Activated CD8-positive, alpha-beta memory T cell treated with anti-CD3 and anti-CD28 coated beads for 1 hour (primary cell): ENCODE results near the gene GTPBP3.

ENCODE experiments used
- DNase-seq, 2 donors: peaks; one replicate each; pipeline ENCODE4 v3.0.0-alpha.2; 2020; ENCODE audit warnings: low read depth in 1 of 2; ENCODE audit errors: extremely low read depth in 1 of 2

Gene GTPBP3

GRCh38 chr19:17309198-17309964 lies 28.0 kb upstream of the GTPBP3 start, which contains the start of gene DDA1:
DDA1 (plus strand) TSS chr19:17309563; CDS start chr19:17309655, 92 bp downstream.
- DNase-seq, result peak; percentile 95 to 98

- no peak for DNase-seq
These were observed 27.3 kb upstream of the GTPBP3 start for GRCh38 chr19:17309965-17310461.

- no peak for DNase-seq
These were observed 25.7 kb upstream of the GTPBP3 start for GRCh38 chr19:17311455-17312188.

DNA sequence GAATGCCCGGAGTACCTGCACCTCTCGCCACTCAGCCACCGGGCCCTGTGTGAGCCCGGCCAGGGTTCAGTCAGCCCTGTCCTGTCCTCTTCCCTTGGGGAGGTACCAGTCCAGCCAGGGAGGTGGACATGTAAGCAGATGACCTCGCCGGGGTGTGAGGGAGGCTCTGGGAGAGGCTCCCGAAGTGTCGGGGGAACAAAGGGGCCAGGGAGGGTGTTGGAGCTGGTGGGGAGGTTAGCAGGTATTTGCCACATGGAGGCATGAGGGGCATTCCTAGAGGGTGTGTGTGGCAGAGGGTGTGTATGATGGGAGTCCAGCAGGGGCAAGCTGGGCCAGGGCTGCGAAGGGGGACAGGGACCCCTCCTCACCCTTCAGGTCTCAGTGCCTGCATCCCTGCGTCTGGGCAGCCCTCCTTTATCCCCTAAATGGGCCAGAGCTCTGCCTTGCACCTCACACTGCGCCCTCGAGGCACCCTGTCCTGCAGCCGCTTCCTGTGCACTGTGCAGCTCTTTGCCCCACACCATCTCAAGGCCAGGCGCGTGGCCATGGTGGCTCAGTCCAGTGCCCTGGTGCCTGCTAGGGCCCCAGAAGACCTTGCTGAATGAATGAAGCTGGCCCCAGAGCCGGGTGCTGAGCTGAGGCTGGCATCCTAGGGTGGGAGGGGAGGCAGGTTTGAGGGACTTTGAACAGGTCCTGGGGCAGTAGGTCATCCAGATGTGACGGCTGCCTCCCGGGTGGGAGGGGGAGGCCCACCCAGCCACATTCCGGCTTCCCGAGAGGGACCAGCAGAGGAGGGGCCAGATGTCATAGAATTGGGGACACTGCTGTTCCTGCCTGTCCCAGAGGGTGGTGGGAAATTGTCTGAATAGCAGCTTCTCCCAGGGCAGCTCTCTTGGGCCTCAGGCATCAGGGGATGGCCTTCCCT lies 24.9 kb upstream of the GTPBP3 start:
- no peak for DNase-seq

DNA sequence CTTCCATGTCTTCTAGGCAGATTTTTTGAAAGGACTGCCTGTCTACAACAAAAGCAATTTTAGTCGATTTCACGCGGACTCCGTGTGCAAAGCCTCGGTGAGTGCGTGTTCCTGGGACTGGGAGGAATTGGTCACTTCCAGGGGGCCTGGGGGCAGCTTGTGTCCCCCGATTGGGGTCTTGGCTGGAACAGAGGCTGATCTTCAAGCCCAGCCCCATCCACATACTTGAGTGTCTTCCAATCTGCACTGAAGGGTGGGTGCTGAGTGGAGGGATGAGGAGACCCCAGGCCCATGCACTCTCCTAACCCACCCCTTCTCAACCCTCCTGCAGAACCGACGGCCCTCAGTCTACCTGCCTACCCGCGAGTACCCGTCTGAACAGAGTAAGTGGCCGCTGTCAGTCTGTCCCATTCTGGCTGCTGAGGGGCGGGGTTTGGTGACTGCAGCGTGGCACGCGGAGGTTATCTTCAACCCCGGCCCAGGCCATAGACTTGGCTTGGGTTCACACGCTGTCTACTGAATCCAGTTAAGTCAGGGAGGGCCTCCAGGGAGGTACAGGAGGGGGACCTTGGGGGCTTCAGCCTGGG lies 23.3 kb upstream of the GTPBP3 start:
- DNase-seq, result no peak

GRCh38 chr19:17318966-17319365 lies 18.4 kb upstream of the GTPBP3 start:
- no peak for DNase-seq

GRCh38 chr19:17319473-17320238 lies 17.7 kb upstream of the GTPBP3 start:
- DNase-seq, result no peak

- no peak for DNase-seq
These were observed 16.9 kb upstream of the GTPBP3 start for GRCh38 chr19:17320435-17320834.

DNA sequence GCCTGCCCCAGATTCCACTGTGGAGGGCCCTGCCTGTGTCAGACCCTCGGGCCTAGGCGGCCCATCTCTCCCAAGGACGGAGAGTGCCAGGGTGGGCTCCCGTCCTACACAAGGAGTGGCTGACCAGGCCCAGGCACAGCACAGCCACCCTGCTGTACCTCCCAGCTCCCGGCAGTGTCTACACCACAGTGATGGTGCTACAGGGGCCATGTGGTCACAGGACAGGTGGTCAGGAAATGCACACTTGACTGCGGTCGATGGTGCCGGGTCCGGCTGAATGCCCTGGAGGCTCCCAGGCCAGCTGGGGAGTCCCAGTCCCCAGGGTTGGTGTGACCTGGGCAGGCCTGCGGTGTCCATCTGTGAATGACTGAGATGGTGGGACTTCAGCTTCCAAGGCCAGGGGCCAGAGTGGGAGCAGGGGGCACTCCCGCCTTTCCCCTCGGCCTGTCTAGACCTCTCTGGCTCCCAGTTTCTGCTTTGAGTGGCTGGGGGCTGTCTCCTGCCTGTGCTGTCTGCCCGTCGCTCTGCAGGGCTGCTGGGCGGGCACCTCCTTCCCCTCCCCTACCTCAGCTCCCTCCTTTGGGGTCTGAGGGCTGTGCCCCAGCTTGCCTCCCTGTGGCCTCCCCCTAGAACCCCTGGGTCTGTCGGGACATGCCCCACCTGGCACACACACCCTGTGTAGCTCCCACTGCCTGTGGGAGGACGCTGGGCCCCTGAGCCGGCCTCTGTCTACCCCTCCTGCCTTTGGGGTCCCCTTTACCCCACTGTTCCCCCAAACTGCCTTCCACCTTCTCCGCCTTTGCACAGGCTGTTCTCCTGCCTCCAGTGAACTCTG lies 15.5 kb upstream of the GTPBP3 start:
- DNase-seq, result no peak

DNA sequence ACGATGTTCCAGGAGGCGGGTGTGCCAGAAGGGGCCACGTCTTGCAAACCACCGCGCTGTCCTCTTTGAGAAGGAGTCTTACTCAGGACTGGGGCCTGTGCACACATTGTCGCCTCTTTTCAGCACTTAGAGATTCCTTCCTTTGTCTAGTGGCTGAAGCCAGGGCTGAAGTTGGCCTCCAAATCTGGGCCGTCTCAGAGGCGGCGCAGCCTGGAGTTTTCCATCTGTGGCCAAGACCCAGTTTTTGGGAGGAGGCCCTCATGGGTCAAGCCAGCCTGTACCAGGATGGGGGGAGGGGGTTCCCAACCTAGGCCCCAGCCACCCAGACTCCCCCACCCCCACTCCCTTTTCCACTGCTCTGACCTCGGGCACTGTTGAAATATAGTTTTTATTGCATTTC lies 14.5 kb upstream of the GTPBP3 start:
- DNase-seq, result no peak

DNA sequence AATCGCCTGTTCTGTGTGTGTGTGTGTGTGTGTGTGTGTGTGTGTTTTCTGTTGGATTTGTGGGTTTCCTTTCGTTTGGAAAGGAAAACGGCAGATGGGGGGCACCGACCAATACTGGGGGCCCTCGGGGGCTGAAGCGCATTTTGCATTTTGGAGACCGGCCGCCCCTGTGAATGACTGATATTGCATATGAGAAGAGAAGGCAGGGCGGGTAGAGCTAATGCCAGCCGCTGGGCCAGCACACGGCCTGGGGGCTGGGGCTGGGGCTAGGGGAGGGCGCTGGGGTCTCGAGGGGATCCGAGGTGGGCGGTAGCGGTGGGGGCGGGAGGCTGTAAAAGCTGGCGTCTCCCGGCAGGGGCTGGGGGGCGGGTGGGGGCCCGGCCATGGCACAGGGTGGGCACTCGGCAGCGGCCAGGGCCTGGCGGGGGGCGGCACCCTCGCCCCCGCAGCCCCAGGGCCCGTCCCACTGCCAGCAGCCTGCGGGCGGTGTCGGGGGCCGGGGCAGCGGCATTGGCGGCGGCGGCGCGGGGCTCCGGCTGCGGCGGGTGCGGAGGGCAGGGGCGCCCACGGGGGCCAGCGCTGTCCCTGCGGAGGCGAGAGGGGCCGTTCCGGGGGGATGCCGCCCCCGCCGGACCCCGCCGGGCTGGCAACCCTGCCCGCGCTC lies 13.9 kb upstream of the GTPBP3 start:
- DNase-seq, result no peak

GRCh38 chr19:17323964-17324332 lies 13.4 kb upstream of the GTPBP3 start:
- DNase-seq, result no peak

GRCh38 chr19:17324357-17325114 lies 12.8 kb upstream of the GTPBP3 start:
- DNase-seq, result no peak

DNA sequence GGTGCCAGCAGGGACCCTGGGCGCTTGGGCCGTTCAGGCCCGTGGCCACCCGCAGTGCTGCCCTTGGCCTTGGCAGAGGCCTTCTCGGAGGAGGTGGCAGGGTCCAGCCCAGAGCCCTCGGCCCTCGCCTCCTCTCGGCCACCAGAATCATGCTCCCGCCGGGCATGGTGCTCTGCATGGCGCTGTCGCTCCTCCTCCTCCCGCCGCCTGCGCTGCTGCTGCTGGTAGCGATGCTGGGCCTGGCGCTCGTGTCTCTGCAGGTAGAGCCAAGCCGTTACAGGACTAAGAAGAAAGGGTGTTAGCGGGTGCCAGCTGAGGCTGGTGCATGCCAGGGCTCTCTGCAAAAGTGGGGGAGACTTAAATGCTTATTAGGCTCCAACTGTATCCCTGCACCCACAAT lies 12.2 kb upstream of the GTPBP3 start:
- no peak for DNase-seq

- no peak for DNase-seq
These were observed 11.3 kb upstream of the GTPBP3 start for GRCh38 chr19:17325881-17326594.

DNA sequence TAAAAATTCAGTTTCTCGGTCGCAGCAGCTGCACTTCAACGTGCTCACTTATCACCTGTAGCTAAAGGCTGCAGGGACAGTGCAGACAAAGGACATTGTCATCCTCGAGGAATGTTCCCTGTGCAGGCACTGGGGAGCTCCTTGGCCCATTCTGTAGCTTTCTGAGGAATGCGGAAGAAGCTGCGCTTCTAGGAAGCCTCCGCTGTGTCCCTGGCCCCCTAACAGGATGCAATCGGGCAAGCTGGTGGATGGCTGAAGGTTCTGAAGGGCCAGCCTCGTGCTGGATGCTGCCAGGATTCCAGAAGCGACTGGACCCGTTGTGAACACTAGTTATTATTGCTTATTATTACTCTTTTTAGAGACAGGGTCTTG lies 10.8 kb upstream of the GTPBP3 start:
- no peak for DNase-seq

DNA sequence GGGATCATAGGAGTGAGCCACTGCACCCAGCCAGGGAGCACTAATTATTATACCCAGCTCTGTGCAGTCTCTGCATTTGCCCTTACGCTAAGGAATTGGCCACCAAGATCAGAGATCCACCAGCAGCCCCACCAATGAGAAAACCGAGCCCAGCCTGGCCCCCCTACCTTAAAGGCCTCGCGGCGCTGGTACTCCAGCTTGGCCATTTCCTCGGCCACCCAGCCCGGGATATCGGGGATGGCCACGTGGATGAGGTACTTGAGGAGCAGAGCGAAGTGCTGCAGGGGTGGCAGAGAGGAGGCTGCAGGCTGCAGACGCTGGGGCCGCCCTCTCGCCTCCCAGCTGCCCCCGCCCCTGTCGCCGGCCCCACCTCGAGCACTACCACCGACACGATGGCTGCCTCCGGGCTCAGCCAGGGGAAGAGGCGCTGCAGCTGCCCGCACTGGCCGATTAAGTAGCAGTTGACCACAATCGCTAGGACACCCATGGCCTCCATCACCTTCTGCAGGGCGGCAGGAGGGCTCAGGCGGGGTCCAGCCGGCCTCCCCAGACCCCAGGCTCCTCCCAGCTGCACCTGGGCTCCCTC lies 10.2 kb upstream of the GTPBP3 start:
- no peak for DNase-seq
